ENCODE measurements around the gene CHRNB2.
A peak's percentile ranks its signal among the peaks of the same experiment; 100 is the strongest.

Gene CHRNB2

DNA sequence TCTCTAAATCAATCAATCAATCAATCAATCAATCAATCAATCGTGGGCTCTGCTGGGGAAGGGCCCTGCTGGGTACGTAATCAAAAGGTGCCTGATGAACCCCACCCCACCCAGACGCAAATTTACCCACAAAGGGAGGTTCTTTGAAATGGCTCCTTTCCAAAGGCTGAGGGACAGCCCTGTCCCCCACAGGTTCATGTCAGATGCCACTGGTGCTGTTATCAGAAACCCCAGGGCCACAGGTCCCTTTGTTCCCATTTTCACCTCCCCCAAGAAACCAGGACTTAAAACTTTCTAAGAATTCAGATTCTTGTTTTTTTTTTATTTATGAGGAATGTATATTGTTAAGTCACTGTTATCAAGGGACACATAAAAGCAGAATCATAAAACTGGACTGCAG is 14.2 kb downstream of the CHRNB2 start:
- no peak for DNase-seq (ENCODE audit: low read depth)

DNA sequence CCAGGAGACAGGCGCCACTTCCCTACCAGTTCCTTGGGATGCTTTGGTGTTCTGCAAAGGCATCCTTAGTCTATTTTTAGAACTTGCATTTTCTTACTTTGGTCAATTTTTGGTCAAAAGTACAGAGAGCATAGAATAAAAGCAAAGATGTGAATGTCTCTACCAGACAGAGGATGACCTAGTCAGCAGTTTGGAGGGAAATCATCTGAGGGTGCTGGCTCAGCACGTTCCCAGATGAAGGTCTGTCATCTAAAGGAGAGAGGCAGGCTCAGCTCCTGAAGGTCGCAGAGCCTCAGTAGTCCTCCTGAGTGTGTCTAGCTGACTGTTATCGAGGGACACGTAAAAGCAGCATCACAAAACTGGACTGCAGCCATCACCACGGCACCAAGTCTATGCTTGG is 15.3 kb downstream of the CHRNB2 start:
- no peak for DNase-seq (ENCODE audit: low read depth)

DNA sequence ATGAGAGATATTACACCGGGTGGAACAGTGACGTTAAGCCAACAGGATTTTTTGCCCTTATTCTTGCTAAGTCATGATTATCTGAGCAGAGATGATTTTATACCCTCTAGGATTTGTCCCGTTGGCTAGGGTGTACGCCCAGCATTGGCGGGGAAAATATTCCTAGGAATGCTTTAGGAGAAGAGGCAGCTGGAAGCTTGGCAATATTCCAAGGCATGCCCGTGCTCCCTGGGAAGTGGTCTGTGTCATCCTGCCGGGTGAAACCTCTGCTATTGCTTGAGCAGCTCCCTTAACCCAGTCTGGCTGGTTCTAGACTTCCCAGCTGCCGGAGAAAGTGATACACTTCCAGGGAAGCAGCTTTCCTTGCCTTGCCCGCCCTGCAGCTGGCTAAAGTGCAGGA is 16.2 kb downstream of the CHRNB2 start:
- DNase-seq (ENCODE audit: low read depth): no peak

DNA sequence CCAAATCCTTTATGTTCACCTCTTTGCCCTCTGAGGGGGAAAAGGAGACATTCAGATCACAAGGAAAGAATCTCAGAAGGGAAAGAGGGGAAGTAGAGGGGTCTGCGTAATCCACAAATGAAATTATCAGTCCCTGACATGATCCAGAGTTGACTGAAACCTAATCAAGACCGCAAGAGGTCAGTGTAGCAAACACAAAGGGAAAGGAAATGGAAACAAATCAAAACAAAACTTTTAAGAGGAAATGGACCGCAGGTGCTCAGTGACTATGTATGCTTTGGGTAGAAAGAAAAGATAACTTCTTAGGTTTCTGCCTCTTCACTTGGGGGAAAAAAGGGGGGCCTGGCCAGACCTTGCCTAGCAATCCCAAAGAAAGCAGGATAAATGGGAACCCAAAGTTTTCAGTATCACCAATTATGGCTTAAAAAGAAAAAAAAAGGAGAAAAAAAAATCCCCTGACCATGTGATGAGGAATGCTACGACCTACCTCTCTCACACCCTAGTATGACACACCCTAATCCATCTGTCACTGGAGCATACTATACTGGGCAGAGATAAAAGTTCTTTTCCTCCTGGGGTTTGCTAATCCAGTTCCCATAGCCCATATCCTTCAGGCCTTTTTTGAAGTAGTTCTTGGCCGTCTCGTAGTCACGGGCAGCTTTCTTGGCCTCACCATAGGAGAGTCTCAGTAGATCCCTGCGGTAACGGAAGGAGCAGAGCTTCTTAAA is 16.9 kb downstream of the CHRNB2 start:
- DNase-seq (ENCODE audit: low read depth): no peak

DNA sequence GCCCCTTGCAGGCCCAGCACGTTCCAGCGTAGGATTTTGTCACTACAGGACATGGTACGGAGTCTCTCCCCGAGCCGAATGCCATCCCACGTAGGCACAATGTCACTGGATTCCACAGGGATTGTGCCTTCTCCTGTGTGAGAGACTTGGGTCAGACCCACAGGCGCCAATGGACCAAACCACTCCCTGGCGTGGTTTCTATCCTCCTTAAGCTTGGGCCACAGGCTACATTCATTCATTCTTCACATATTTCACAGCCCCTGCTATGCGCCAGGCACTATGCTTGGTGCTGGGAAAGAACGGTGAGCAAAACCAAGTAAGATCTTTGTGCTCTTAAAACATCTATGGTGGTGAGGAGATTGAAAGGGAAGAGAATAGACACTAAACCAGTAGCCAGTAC is 18.7 kb downstream of the CHRNB2 start:
- DNase-seq (ENCODE audit: low read depth): no peak

DNA sequence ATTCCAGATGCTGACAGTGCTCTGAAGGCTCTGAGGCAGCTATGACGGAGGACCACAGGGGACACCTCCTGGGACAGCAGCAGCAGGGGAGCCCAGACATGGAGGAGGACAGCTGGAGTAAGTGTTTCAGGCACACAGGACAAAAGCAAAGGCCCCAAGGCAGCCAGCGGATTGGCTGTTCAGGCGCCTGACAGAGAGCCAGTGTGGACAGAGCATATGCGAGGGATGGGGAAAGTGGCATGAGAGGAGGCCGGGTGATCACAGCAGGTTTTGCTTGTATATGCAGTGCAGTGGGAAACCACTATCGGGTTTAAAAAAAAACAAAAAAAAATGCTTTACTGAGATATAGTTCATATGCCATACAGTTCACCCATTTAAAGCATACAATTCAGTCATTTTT is 19.1 kb downstream of the CHRNB2 start:
- no peak for DNase-seq (ENCODE audit: low read depth)

DNA sequence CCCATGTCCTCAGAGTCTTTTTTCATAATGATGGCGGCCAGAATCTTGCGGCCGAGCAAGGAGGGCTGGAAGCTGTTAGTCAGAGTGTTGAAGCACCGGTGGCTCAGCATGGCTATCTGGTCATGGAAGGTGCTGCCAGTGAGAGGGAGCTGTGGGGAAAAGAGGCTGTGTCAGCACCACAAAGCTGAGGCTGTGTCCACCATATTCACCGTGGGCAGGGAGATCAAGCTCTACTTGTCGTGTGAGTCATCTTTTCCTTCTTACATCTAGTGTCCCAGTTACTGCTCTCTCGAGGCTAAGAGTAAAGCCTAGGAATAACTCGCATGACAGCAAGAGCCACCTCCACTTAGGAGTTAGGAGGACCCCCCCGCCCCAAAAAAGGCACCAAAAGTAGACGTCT is 22.2 kb downstream of the CHRNB2 start:
- DNase-seq (ENCODE audit: low read depth): no peak

DNA sequence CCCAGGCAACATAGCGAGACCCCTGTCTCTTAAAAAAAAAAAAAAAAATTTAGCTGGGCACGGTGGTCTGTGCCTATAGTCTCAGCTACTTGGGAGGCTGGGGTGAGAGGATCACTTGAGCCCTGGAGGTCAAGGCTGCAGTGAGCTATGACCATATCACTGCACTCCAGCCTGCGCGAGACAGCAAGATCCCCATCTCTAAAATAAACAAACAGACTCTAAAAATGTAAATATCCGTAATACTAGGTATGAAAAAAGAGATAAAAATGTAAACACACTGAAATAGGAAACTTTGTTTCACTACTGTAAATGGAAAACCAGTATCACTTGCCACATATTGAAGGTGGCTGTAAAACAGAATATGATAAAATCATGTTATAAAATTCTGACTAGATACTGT is 23.2 kb downstream of the CHRNB2 start:
- no peak for DNase-seq (ENCODE audit: low read depth)

DNA sequence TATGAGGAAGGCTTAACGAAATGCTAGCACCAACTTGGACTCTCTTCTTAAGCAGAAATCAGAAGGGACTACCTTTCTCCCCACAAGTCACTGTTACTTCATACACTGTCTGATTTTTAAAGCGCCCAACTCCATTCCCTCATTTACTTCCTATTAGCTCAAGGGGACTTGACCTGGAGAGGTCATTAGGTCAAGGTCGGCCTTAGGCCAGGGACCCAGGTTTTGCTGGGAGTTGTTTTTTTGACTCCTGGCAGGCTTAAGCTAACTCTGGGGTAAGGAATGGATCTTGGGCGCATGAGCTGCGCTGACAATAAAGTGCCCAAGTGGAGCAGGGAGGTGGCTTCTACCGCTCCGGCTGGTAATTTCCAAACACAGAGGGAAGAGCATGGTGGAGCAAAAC is 23.6 kb downstream of the CHRNB2 start:
- no peak for DNase-seq (ENCODE audit: low read depth)

DNA sequence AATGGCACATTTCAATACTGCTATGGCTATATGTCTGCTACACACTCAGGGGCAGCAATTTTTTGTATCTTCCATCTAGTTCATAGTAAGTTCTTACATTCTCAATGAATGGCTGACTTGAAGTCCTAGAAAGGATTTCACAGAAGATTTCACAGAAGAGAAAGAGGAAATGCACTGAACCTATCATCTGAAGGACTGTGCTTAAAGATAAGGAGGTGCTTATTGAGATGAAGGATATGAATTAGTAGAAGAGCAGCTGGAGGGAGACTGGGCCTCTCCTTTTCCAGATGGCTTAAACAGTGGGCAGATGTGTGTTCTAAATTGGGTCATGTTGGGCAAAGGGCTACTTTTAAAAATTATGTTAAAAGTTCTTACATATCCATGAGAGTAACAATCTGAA is 25.8 kb downstream of the CHRNB2 start:
- no peak for DNase-seq (ENCODE audit: low read depth)

DNA sequence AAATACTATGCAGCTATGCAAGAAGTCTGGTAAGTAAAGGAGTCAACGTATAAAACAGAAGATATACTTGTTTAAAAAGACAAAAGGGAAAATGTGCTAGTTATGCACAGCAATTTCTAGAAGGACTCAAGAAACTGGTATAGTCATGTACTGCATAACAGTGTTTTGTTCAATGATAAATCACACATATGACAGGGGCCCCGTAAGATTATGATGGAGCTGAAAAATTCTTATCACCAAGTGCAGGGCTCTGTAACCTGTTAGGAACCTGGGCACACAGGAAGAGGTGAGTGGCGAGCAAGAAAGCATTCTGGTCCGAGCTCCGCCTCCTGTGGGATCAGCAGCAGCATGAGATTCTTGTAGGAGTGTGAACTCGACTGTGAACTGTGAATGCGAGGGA is 27.2 kb downstream of the CHRNB2 start:
- DNase-seq (ENCODE audit: low read depth): no peak

DNA sequence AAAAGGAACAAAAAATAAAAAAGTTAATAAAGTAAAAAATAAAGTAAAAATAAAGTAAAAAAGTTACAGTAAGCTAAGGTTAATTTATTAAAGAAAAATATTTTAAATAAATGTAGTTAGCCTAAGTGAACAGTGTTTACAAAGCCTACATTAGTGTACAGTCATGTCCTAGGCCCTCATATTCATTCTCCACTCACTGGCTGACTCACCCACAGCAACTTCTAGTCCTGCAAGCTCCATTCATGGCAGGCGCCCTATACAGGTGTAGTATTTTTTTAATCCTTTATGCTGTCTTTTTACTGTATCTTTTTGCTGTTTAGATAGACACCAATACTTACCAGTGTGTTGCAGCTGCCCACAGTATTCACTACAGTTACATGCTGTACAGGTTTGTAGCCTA is 28.0 kb downstream of the CHRNB2 start:
- DNase-seq (ENCODE audit: low read depth): no peak

DNA sequence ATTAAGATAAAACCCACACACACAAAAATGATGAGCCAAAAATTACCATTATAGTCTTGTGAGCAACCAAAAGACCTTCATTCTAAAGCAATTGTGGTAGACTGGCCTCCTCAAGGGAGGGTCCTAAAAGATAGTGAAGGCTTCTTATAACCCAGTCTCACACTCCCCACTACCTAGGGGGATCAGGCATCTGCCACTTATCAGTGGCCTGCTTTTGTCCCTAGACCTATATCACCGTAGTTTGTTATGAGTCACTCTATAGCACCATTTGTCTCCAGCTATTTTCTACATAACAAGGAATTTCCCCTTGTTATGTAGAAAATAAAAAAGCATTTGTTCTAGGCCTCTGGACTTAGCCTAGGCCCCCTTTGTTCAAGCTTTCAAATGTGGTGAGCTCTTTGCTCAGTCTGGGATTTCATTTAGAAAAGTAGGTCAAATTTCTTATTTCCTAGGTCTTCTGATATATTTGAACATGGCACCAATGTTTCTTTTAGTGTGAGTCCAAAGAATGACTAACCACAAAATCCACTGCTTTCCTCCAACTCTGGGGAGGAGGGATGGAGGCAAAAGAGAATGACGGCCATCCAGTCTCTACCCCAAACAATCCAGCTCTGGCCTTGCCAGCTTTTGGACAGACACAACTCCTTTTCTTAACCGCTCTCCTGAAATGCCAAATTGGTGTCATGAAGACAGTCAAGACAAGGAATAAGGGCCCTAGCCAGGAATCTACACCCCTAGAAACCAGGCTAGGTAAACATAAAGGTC is 31.5 kb downstream of the CHRNB2 start:
- DNase-seq (ENCODE audit: low read depth): no peak

DNA sequence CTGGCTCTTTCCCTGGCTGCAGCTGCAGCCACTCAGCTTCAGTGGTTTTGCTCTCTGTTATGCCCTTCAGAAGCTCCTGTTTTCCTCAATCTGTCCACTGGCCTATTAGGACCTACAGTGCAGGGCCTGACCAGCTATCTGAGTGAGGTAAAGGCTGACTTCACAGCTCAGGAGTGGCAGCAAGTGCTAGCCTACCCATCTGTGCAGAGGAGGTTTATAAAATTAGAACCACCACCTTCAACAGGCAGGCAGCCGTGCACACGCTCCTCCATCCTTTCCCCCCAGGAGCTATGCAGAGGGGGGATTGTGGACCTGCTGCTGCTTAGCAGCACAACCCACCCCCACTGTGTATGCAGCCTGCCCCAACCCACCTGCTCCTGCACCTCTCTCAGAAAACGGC is 32.1 kb downstream of the CHRNB2 start:
- no peak for DNase-seq (ENCODE audit: low read depth)

DNA sequence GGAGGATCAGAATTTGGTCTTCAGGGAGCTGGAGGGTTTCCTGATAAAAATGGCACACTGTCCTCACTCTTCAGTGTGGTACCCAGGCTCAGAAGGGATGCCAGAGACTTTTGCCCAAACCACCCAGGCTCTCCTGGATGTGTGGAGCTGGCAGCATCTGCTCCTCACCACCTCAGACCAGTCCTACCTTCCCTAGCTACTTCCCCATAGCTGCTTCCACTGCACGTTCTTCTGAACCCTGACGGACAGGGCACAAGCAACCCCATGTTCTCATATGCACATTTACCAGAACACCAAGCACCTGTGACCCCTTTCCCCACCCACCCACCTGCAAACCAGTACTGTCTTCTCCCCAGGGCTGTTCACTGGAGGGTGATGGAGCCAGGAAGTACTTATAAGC is 35.7 kb downstream of the CHRNB2 start:
- DNase-seq (ENCODE audit: low read depth): no peak

DNA sequence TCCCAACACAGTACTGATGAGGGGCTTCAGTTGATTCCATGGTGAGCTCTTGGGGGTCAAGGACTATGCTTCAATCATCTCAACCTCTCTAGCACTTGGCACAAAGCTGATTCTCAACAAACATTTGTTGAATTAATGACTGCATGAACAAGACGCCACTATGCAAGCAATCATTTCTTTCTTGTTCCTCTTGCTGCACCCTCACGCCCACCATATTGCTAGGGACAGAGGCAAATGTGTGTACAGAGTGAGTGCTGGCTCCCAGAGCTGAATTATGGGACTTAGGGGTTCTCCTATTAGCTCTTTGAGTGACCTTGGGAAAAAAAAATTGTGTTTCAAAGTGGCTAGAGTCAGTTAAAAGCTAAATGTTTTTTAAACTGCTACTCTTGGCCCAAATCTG is 38.0 kb downstream of the CHRNB2 start:
- no peak for DNase-seq (ENCODE audit: low read depth)

DNA sequence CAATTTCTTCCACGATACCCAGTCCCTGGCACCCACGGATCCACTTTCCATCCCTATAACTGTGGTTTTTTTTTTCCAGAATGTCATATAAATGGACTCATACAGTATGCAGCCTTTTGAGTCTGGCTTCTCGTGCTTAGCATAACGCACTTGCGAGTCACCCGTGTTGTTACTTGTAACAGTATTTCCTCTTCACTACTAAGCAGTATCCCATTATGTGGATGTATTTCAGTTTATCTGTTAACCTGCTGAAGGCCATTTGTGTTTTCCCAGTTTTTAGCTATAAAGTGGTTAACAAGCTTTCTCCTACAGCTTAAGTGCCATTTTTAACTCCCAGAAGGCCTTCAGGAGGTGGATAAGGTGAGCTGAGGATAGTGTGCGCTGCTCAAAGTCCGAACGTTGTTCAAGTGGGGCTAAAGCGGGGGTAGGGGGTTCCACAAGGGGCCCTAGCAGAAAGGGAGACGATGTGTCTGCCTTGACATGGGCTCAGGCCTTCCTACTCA is 39.6 kb downstream of the CHRNB2 start:
- no peak for DNase-seq (ENCODE audit: low read depth)

DNA sequence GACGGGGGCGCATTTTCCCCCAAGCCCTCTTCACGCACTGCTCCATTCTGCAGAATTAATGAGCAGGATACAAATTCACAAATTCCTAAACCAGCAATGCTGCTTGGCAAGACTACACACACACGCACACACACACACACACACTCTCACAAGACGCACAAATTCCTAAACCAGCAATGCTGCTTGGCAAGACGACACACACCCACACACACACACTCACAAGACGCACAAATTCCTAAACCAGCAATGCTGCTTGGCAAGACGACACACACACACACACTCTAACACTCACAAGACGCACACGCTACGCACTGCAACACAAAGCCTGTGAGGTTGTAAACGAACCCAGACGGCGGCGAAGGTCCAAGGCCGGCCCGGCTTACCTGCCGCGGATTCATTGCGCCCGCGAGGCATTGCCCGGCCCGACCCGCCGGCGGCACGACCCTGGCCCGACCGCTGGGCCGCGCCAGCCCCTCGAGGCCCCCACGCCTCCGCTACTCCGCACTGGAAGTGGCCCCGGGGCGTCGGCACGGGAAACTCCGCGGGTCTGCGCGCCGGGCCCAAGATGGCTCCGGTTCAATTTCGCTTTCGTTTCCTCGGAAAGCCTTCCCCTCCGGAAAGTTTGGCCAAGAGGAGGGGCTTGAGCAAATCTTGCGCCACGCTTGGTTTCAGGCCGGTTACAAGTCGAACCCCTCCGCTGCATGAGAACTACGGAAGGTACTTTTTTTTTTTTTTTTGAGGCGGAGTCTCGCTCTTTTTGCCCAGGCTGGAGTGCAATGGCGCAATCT is 40.2 kb downstream of the CHRNB2 start, which contains the start of gene ADAR:
ADAR (minus strand) TSS at position 578 of the 788 bp plus-strand sequence; CDS start at position 398, 180 bp downstream.
- DNase-seq (ENCODE audit: low read depth): peak; percentile 89

DNA sequence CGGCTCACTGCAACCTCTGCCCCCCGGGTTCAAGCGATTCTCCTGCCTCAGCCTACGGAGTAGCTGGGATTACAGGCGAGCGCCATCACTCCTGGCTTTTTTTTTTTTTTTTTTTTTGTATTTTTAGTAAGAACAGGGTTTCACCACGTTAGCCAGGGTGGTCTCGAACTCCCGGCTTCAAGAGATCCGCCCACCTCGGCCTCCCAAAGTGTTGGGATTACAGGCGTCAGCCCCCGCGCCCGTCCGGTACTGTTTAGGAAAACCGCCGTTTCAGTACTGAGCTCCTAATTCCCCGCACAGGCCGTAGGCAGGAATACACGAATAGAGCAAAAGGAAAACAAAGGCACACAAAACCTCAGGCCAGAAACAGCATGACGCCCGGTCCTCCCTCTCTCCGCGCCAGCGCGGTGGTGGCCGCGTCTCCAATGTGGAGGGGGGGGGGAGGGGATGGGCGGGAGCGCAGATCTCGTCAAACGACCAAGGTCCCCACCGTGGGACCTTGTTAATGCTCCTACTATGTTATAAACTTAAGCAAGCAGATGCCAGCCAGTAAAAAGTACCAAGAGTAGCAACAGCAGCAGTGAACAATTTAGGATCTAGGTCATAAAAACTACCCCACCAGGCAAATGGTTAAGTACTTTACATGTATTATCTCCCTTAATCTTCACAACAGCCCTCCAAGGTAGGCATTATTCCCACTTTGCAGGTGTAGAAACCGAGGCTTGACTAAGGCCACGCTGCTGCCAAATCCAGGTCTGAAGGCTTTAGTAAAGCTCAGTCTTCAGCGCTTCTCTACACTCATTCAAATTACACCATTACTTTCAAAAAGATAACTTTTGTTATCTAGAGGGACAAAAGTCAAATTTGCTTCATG is 41.1 kb downstream of the CHRNB2 start:
- DNase-seq (ENCODE audit: low read depth): peak; percentile 20

DNA sequence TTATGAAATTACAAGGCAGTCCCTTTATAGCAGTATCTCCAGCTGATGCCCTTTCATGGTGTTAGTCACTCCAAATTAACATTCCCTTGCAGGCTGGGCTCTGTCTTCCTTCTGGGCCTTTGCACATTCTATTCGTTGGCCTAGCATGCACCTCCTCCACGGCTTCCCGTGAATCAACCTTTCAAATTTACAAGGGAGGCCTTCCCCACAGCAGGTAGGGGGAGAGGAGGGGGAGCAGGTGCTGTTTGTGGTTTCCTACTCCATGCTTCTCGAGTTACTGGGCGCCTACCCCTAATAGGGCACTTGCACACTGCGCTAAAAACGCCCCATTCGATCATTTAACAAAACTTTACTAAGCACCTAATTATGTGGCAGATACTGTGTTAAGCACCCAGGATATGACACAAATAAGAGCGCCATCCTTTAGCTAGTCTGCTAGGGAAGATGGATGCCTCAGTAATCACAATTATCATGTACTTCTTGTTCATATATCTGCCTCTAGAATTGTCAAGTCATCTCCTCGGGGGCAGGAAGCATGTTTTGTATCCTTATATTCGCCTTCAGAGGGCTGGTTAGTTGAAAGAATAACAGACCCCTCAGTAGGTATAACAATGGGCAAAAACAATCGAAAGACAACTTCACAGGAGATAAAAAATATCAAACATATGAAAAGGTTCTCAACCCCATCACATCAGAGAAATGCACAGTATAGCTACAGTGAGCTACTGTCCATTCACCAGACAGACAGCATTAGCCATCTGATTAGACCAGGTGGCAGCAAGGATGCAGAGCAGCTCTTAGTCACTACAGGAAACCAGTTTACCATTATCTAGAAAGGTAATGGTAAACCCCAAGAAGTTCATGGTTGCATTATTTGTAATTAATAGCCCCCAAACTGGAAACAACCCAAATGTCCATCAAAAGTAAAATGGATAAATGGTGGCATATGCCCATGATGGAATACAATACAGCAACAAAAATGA is 42.1 kb downstream of the CHRNB2 start:
- peak; percentile 47 for DNase-seq (ENCODE audit: low read depth)

Data from activated T-cell treated with anti-CD3 and anti-CD28 coated beads for 24 hours (primary cell).